Breast epithelium (tissue), 4 donors: ENCODE measurements around the gene TMPRSS13. TPM values are rescaled to one million over a fixed set of nuclear protein-coding genes. Genes with fewer than 3 reads are reported as not detected.
"Not testable (repeated sequence)": the region's sequence is repeated elsewhere in the genome, so short reads cannot be mapped to it uniquely, and the experiment has no call there.

Experiments used
- DNase-seq, 2 donors: peaks; one replicate each; pipeline ENCODE4 v3.0.0-alpha.2; 2019; ENCODE audit warnings: low spot score in 2 of 2
- H3K27ac ChIP-seq, 2 donors: fragments of 200-600 bp; sonication (generic) in 1 of 2; one replicate each; pipeline ENCODE4 v1.5.1; 2016 to 2019; ENCODE audit warnings: mild to moderate bottlenecking in 1 of 2
- H3K27me3 ChIP-seq, 2 donors: fragments of 200-600 bp; sonication (generic) in 1 of 2; one replicate each; pipeline versions ENCODE4 v1.5.1 to v1.6.0; 2017 to 2019; ENCODE audit warnings: control low read depth in 1 of 2, mild to moderate bottlenecking in 1 of 2
- H3K36me3 ChIP-seq: fragments of 200-600 bp; one replicate; pipeline ENCODE4 v1.5.1; 2019
- H3K4me1 ChIP-seq, 2 donors: fragments of 200-600 bp; sonication (generic); one replicate each; pipeline ENCODE4 v1.5.1; 2016 to 2019; ENCODE audit warnings: control low read depth in 1 of 2
- H3K4me3 ChIP-seq, 3 donors: fragments of 200-600 bp; sonication (generic); 1 replicate in 2 of 3; 2 replicates in 1 of 3; pipeline ENCODE4 v1.5.1; 2016 to 2019; ENCODE audit warnings: mild to moderate bottlenecking in 3 of 3, moderate library complexity in 2 of 3
- H3K9me3 ChIP-seq, 2 donors: fragments of 200-600 bp; sonication (generic) in 1 of 2; one replicate each; pipeline ENCODE4 v1.5.1; 2016 to 2019; ENCODE audit warnings: control low read depth in 1 of 2
- POLR2A ChIP-seq: fragments of 450-650 bp; IDR thresholded peaks from one replicate; pipeline ENCODE4 v1.6.1; 2016; ENCODE audit warnings: antibody characterized with exemption, mild to moderate bottlenecking, moderate library complexity
- POLR2AphosphoS5 ChIP-seq, 3 donors: sonication (generic); formaldehyde crosslinking; IDR thresholded peaks; one replicate each; pipeline ENCODE4 v1.6.1; 2017; ENCODE audit warnings: antibody characterized with exemption in 3 of 3
- intact Hi-C: fragments of 100-400 bp; cut with DNase I; formaldehyde crosslinking; loops from one replicate; pipeline ENCODE4 v1.15.1; 2023; ENCODE audit warnings: low total_unique reads
- total RNA-seq, 3 donors: library from RNA; depleted of rRNA; stranded (reverse); fragments of >200 nt; gene quantifications; one replicate each; pipeline ENCODE4 v1.1.0, GENCODE V29; 2016
- TF ChIP-seq, protein P1 (sequence below), 3 donors: fragments of 450-650 bp; IDR thresholded peaks; one replicate each; pipeline ENCODE4 v1.5.1; 2016 to 2017; ENCODE audit warnings: antibody characterized with exemption in 3 of 3, mild to moderate bottlenecking in 3 of 3, moderate library complexity in 3 of 3

TMPRSS13 gene
- total RNA-seq, 3 donors from 2014 or later, result 0.32 to 34.0 (median 12.5) TPM

DNA sequence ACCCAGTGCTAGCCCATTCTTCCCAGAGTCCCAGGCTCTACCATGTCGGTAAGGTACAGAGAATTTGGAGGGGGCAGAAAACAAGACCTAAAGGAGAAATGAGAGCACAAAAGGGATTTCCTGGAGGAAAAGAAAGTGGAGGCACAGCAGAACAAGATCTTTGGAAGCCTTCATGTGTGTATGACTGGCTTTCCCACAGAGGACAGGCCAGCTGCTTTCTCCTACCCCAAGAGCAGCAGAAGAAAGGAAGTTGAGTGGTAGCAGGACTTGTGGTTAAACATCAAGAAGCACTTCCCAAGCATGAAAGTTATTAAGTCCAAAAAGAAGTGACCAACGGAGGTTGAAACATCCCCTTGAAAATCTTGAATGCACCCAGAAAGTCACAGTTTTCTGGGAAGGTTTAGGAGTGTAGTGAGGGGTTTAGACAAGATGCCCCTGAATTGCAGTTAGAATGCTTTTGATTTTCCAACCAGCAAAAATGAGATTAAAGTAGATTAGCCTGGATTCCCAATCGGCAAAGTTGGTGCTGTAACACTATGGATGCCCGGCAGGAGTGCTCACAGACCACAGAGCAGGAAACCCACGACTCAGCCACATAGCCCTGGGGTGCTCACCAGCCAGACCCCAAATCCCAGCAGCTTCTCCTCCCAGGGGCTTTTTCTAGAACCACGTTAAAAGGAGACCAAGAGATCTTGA, 608 bp downstream of the TMPRSS13 start:
- no peaks in the 10 kb centered on the region for H3K4me1 ChIP-seq

DNA sequence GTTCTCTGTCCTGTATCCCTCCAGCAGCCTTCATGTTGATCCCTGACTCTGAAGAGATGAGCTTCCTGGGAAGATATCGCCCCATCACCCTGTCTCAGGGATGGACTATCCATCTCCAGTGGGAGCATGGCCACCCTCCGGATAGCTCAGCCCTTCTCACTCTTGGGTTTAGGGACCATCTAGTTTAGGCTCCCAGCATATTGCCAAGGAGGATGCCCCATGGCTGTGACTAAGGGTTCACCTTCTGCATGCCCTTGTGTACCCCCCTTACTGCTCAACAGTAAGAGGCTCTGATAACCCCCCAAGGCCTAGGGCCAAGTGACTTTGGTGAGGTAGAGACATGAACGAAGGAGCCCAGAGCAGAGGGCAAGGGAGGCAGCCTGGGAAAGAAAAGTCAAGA, 1.3 kb downstream of the TMPRSS13 start:
- peak overlapping the region in 2 of 3 donors; percentile 45 to 64 for H3K4me3 ChIP-seq
- no peaks in the 10 kb centered on the region for H3K4me1 ChIP-seq
- no peaks in the 10 kb centered on the region for H3K27me3 ChIP-seq
- no peak for TF ChIP-seq POLR2AphosphoS5 (IDR thresholded peaks at IDR 0.05)
- TF ChIP-seq, protein P1, sequence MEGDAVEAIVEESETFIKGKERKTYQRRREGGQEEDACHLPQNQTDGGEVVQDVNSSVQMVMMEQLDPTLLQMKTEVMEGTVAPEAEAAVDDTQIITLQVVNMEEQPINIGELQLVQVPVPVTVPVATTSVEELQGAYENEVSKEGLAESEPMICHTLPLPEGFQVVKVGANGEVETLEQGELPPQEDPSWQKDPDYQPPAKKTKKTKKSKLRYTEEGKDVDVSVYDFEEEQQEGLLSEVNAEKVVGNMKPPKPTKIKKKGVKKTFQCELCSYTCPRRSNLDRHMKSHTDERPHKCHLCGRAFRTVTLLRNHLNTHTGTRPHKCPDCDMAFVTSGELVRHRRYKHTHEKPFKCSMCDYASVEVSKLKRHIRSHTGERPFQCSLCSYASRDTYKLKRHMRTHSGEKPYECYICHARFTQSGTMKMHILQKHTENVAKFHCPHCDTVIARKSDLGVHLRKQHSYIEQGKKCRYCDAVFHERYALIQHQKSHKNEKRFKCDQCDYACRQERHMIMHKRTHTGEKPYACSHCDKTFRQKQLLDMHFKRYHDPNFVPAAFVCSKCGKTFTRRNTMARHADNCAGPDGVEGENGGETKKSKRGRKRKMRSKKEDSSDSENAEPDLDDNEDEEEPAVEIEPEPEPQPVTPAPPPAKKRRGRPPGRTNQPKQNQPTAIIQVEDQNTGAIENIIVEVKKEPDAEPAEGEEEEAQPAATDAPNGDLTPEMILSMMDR (IDR thresholded peaks at IDR 0.05), result no peak
- no peak for TF ChIP-seq POLR2A
- no peaks in the 10 kb centered on the region for H3K36me3 ChIP-seq
- no peak overlapping the region for H3K27ac ChIP-seq
- no peak for DNase-seq
- no peaks in the 10 kb centered on the region for H3K9me3 ChIP-seq
- intact Hi-C loops, result no loop called here

More for the DNA sequence above, 608 bp downstream of the TMPRSS13 start:
- no peak for TF ChIP-seq POLR2AphosphoS5 (IDR thresholded peaks at IDR 0.05)
- TF ChIP-seq, protein P1 (IDR thresholded peaks at IDR 0.05), result peak in 2 of 3 donors; percentile 24 to 83
- peak overlapping the region in 2 of 3 donors; percentile 45 to 64 for H3K4me3 ChIP-seq
- peak overlapping the region; percentile 92 to 95 for H3K27ac ChIP-seq
- H3K36me3 ChIP-seq, result no peaks in the 10 kb centered on the region
- no peaks in the 10 kb centered on the region for H3K27me3 ChIP-seq
- intact Hi-C loops, result no loop called here
- peak in 1 of 2 donors; percentile 34 for DNase-seq
- H3K9me3 ChIP-seq, result no peaks in the 10 kb centered on the region

DNA sequence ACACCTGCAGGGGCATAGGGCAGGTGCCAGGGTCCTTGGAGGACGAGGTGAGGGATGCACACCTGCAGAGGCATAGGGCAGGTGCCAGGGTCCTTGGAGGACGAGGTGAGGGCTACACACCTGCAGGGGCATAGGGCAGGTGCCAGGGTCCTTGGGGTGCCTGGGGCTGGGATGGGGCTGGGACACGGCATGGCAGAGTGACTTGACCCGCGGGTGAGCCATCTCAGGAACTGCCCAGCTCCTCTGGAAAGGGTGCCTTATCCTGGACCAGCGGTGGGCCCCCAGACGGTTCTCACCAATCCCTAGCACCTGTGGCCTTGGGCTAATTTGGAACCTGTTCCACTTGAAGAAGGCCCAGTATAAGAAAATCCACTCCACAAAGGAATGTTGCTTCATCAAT, 3.0 kb downstream of the TMPRSS13 start:
- H3K4me1 ChIP-seq, DNase-seq, H3K4me3 ChIP-seq, H3K36me3 ChIP-seq, H3K9me3 ChIP-seq, H3K27ac ChIP-seq, H3K27me3 ChIP-seq, intact Hi-C loops: not testable (repeated sequence)

DNA sequence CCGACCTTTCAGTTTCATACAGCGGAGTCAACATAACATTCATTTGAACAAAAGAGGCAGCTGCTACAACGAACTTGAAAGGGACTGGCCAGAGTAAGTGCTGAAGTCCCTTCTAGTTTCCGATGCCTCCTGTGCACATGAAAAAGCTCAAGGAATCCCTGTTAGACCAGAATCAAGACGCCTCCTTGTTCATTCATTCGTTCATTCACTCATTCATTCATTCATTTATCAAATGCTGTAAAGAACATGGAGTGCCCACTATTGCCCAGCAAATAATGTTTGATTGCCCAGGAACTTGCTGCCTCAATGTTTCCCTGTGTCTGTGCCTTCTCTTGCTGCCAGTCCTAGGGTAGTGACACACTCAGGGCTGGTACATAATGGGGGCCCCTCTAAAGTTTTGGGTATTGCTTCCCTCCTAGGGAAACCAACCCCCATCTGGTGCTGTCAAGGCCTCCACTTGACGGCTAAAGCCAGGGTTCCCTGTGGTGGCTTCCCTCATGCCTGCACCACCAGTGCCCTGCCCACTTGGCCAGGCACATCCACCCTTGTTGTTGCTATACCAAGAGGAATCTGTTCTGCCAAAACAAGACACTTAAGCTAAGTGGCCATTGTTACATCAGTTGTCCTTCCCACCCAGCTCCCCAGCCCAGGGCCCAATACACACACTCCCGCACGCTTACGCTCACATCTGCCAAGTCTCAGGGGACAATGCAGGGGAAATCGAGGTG, 3.8 kb downstream of the TMPRSS13 start:
- peak in 1 of 2 donors; percentile 14 for DNase-seq
- no peak overlapping the region for H3K27ac ChIP-seq
- intact Hi-C loops, result no loop called here
- no peaks in the 10 kb centered on the region for H3K9me3 ChIP-seq
- H3K36me3 ChIP-seq, result no peaks in the 10 kb centered on the region
- no peaks in the 10 kb centered on the region for H3K4me1 ChIP-seq
- TF ChIP-seq, protein P1 (IDR thresholded peaks at IDR 0.05), result no peak
- TF ChIP-seq POLR2AphosphoS5 (IDR thresholded peaks at IDR 0.05) (no peak), POLR2A (no peak)
- no peak overlapping the region for H3K4me3 ChIP-seq
- H3K27me3 ChIP-seq, result no peaks in the 10 kb centered on the region

DNA sequence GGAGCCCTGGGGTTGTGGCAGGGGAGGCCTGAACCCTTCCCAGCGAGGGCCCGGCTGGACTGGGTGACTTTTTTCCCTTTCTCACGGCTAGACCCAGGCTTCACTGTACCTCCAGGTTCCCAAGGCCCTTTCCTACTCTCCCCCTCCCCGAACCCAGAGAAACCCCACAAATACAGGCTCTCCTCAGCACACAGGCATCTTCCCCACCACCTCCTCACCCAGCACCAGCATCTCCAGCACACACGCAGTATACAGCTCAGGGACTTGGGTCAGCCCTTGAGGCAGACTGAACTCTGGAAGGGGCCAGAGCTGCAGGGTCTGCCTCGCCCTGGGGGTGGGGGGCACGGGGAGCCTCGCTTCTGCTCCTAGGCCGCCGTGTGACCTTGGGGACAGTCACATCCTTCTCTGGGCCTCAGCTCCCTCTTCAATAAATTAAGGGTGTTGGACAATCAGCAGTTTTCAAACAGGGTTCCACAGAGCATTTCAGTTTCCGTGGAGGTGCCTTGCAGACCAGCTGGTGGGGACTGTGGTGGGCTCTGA, 4.5 kb downstream of the TMPRSS13 start:
- H3K9me3 ChIP-seq, result no peaks in the 10 kb centered on the region
- DNase-seq, result no peak
- H3K36me3 ChIP-seq, result no peaks in the 10 kb centered on the region

More for the DNA sequence above, 4.5 kb downstream of the TMPRSS13 start:
- Histone ChIP-seq H3K4me3 (no peak overlapping the region), H3K4me1 (no peaks in the 10 kb centered on the region), H3K27me3 (no peaks in the 10 kb centered on the region), H3K27ac (no peak overlapping the region)
- intact Hi-C loops, result no loop called here
- TF ChIP-seq POLR2A (no peak), POLR2AphosphoS5 (IDR thresholded peaks at IDR 0.05) (no peak)
- TF ChIP-seq, protein P1 (IDR thresholded peaks at IDR 0.05), result no peak
